Measurements from ENCODE around the gene IQSEC3. TPM values are rescaled to one million over a fixed set of nuclear protein-coding genes. Genes with fewer than 3 reads are reported as not detected.
"Not testable (repeated sequence)": the region's sequence is repeated elsewhere in the genome, so short reads cannot be mapped to it uniquely, and the experiment has no call there.

IQSEC3 gene
- total RNA-seq, 1 donor from 2014 or later: 2.3 TPM

GRCh38 chr12:214003-214741 is 147.6 kb downstream of the IQSEC3 start, which contains the start of gene SLC6A12:
Gene SLC6A12, minus strand, starts transcription at chr12:214157. Its CDS starts 4,171 bp downstream, at chr12:209986.
- ATAC-seq: no peak
- no peak for DNase-seq (ENCODE audit: missing footprints)
- intact Hi-C loops (cut with DNase I): no loop called here

- ATAC-seq (no peak), DNase-seq (ENCODE audit: missing footprints) (no peak)
- intact Hi-C loops (cut with DNase I): no loop called here
Observed at GRCh38 chr12:215116-215515, 148.5 kb downstream of the IQSEC3 start.

GRCh38 chr12:217029-217428 is 150.5 kb downstream of the IQSEC3 start:
- DNase-seq (ENCODE audit: missing footprints); ATAC-seq; intact Hi-C loops (cut with DNase I): not testable (repeated sequence)

- no peak for DNase-seq (ENCODE audit: missing footprints)
- intact Hi-C loops (cut with DNase I): no loop called here
- no peak for ATAC-seq
Observed at GRCh38 chr12:218221-218620, 151.7 kb downstream of the IQSEC3 start.

- ATAC-seq (no peak), DNase-seq (ENCODE audit: missing footprints) (no peak)
- intact Hi-C loops (cut with DNase I): no loop called here
Observed at GRCh38 chr12:218728-219590, 152.4 kb downstream of the IQSEC3 start.

GRCh38 chr12:219891-220352 is 153.4 kb downstream of the IQSEC3 start:
- intact Hi-C loops (cut with DNase I): no loop called here
- DNase-seq (ENCODE audit: missing footprints) (peak; percentile 83), ATAC-seq (peak; percentile 72)

- intact Hi-C loops (cut with DNase I): no loop called here
- no peak for ATAC-seq
- DNase-seq (ENCODE audit: missing footprints): no peak
Observed at GRCh38 chr12:220491-220890, 153.9 kb downstream of the IQSEC3 start.

DNA sequence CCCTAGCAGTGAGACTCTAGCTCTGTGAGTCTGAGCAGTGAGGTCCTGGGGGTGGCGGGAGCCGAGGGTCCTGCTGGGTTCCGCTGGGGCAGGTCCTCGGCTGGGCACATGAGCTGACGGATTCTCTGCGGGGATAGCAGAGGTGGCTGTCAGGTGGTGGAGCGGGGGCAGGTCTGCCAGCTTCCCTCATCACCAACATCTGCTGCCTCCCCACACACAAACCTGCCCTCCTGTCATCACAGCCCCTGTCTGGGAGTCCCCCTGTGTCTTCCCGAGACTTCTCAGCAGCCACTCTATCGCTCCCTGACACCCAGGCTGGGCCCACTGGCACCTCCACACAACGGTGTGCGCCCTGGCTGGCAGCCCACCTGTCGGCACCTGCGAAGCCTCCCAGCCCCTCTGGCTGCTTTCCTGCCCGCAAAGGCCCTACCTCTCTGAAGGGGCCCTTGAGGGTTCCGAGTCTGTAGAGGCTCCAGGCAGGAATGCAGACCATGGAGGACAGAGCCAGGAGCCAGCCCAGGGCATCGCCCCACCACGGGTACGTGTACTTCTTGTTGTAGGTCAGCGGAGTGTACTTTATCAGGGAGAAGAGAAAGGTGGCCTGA is 154.5 kb downstream of the IQSEC3 start:
- DNase-seq (ENCODE audit: missing footprints) (no peak), ATAC-seq (no peak)
- intact Hi-C loops (cut with DNase I): no loop called here

DNA sequence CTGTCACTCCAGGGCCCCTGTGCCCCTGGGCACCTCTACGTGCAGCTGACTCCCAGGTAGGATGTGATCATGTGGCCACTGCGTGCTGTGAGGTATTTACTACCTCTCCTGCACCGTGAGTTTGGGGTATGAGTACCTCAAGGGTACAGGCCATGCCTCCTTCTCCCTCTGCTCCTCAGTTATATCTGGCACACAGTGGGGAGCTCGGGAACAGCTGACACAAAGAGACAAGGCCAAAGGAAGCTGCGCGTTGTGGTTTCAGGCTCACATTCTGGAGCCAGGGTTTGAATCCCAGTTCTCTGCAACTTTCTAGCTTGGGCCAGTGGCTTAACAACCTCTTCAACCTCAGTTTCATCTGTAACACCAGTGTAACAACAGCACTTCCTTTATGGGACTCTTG is 155.2 kb downstream of the IQSEC3 start:
- intact Hi-C loops (cut with DNase I): no loop called here
- DNase-seq (ENCODE audit: missing footprints) (no peak), ATAC-seq (no peak)

DNA sequence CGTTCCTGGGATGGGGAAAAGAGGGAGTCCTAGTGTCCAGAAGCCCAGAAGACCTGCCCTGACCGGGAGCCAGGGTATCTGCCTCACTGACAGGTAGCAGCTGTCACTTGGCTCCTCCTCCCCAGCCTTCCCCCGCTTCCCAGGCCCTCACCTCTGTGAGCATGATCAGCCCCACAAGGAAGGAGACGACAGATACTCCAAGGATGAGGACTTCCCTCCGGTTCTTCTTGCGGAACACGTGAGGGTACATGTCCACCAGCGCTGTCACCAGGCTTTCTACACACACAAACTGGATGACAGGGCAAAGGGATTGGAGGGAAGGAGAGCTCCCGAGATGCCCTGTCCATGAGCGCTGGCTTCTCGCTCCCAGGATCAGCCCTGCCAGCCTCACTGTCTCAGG is 157.3 kb downstream of the IQSEC3 start:
- no peak for DNase-seq (ENCODE audit: missing footprints)

GRCh38 chr12:224330-224729 is 157.8 kb downstream of the IQSEC3 start:
- no peak for DNase-seq (ENCODE audit: missing footprints)
- ATAC-seq: no peak
- intact Hi-C loops (cut with DNase I): no loop called here

More for the DNA sequence above, 157.3 kb downstream of the IQSEC3 start:
- no peak for ATAC-seq
- intact Hi-C loops (cut with DNase I): no loop called here

DNA sequence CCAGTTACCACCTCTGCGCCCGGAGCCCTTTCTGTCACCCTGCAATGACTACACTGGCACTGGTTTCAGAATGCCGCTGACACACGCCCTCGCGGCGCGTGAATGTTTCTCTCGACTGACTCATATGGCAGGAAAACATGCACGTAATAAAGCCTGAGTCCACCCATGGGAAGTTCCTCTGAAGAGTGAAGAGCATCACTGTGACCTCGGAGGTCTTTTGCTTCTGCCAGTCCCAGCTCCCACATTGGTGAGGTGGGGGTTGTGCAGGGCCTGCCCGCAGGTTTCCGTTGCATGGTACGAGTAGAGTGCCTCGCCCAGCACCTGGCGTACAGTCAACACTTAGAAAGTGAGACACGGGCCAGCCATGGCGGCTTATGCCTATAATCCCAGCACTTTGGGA is 158.4 kb downstream of the IQSEC3 start:
- no peak for DNase-seq (ENCODE audit: missing footprints)

GRCh38 chr12:226401-226800 is 159.8 kb downstream of the IQSEC3 start:
- intact Hi-C loops (cut with DNase I): no loop called here
- ATAC-seq (no peak), DNase-seq (ENCODE audit: missing footprints) (no peak)

More for the DNA sequence above, 158.4 kb downstream of the IQSEC3 start:
- no peak for ATAC-seq
- intact Hi-C loops (cut with DNase I): no loop called here

DNA sequence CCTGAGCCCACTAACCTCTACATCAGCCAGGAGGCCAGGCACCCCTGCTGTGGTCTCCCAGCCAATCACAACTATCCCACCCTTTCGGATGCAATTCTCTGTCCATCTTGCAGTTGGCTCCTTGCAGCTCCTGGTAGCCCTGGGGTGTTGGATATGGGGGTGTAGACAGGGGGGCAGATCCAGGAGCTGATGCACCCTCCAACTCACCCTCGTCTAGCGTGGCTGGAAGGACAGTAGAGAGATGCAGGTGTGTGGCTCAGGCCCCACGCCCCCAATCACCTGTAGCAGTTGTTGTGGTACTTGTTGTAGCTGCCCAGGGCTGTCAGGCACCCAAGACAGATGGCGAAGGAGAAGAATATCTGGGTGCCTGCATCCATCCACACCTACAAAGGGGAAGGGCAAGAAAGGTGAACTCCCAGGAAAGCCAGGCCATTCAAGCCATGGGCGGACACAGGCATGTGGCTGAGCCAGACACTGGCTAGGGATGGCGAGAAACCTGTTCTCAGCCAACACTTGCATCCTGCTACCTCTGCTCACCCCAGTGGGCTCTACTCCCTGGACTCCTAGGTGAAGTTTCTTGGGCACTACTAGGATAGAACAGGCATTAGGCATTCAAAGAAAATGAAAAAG is 160.8 kb downstream of the IQSEC3 start:
- ATAC-seq: no peak
- DNase-seq (ENCODE audit: missing footprints): no peak
- intact Hi-C loops (cut with DNase I): no loop called here

Other genes starting within 250 kb of the IQSEC3 start
- 0.68 TPM for gene SLC6A12, start 147.4 kb downstream of the IQSEC3 start, total RNA-seq
- gene SLC6A13, start 196.1 kb downstream of the IQSEC3 start, total RNA-seq: 3.2 TPM